NCI-H460 (cell line): ENCODE measurements around the gene B9D1. TPM values are rescaled to one million over a fixed set of nuclear protein-coding genes. Genes with fewer than 3 reads are reported as not detected.

ENCODE experiments used
- small RNA-seq, 2 experiments: library from RNA; depleted of rRNA; stranded (forward); fragments of <200 nt; gene quantifications; one replicate each; pipeline ENCODE3, GENCODE V24; 2014
- total RNA-seq: library from RNA; depleted of rRNA; stranded (reverse); fragments of >200 nt; shearing (Covaris generic); gene quantifications from 2 replicates; pipeline ENCODE4 v1.2.3, GENCODE V29; 2014; rRNA removed

Gene B9D1
- total RNA-seq, 1 experiment from 2014 or later = 20.2 TPM

Small RNA genes lying within 50 kb of the gene (small RNA-seq; reads per million reads assigned to genes)
- gene MIR1180 = 1.3 to 26.1 reads per million in 2 experiments

Other genes with a start within 250 kb of the B9D1 start
- gene GRAPL, start 235.1 kb downstream of the B9D1 start, total RNA-seq = not detected in 2 replicates
- 19.4 and 25.0 TPM in 2 replicates for gene EPN2, start 125.4 kb downstream of the B9D1 start, total RNA-seq
- gene MAPK7, start 15.8 kb upstream of the B9D1 start, total RNA-seq = 5.4 and 6.5 TPM in 2 replicates
- gene MFAP4, start 24.5 kb upstream of the B9D1 start, total RNA-seq = not detected in 2 replicates
- gene RNF112, start 48.5 kb upstream of the B9D1 start, total RNA-seq = 0.20 TPM in 2 replicates
- 25.6 and 29.6 TPM in 2 replicates for gene SLC47A1, start 171.1 kb upstream of the B9D1 start, total RNA-seq